Pulmonary artery endothelial cell (primary cell): ENCODE data around the gene ERFL. TPM values are rescaled to one million over a fixed set of nuclear protein-coding genes. Genes with fewer than 3 reads are reported as not detected.
"Not testable (repeated sequence)": the region's sequence is repeated elsewhere in the genome, so short reads cannot be mapped to it uniquely, and the experiment has no call there.

ENCODE experiments used
- DNase-seq: peaks from one replicate; pipeline ENCODE4 v3.0.0-alpha.2; 2011; ENCODE audit warnings: low read depth, low spot score
- total RNA-seq: library from RNA; depleted of rRNA; stranded (reverse); fragments of >200 nt; gene quantifications from 2 replicates; pipeline ENCODE4 v1.2.3, GENCODE V29; 2014

The ERFL gene
- total RNA-seq, 1 donor from 2014 or later: not detected

DNA sequence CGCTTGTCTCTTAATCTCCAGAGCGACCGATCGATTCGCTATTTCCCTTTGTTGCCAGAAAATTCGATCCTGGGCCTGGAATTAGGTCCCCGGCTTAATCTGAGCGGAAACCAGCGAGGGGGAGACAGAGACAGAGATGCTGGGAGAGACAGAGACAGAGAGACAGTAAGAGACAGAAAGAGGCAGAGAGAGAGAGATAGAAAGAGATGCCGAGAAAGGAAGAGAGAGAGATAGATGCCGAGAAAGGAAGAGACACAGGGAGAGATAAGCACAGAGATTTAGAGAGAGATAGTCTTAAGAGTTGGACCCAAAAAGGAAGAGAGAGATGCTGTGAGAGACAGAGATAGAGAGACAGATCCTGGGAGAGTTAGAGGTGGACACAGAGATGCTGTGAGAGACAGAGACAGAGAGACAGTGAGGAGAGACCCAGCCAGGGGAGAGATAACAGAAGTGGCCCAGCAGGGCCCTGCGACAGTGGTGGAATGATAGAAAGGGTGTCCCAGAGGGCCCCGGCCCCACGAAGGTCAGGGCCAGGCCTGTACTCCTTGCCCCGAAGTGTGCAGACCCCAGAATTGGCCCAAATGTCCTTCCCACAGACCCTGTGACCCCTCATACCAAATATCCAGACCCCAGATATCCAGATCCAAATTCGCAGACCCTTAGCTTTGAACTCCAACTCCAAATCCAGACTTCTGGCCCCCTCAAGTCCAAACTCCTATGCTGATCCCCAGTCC is 1.3 kb downstream of the ERFL start:
- no peak for DNase-seq

DNA sequence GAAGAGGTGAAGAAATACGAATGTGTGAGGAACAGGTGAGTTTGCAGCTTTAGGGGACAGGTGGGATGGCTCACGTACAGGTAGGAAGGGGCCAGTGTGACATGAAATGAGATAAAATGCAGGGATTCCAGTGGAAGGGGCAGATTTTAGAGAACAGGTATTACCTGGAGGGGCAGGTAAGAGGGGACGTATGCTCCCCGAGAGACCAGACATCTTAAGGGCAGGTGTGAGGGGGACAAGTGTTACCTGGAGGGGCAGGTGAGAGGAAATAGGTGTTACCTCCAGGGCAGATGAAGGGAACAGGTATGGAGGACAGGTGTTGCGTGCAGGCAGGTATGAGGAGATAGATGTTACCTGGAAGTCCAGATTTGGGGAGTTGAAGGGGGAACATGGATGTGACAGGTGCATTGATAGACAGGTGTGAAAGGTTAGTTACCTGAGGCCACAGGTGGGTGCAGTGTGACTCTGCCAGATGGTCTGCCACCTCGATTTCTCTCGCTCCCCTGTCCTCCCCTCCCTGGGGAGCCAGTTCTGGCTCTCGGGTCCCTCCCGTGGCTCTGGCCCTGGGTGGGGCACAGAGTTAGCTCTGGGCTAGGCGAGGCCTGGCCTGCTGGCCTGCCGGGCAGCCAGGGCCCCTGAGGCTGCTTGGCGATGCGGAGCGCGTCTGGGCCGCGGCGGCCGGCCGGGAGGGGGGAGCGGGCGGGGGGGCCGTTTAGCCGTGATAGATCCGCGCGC is 2.1 kb downstream of the ERFL start:
- no peak for DNase-seq

DNA sequence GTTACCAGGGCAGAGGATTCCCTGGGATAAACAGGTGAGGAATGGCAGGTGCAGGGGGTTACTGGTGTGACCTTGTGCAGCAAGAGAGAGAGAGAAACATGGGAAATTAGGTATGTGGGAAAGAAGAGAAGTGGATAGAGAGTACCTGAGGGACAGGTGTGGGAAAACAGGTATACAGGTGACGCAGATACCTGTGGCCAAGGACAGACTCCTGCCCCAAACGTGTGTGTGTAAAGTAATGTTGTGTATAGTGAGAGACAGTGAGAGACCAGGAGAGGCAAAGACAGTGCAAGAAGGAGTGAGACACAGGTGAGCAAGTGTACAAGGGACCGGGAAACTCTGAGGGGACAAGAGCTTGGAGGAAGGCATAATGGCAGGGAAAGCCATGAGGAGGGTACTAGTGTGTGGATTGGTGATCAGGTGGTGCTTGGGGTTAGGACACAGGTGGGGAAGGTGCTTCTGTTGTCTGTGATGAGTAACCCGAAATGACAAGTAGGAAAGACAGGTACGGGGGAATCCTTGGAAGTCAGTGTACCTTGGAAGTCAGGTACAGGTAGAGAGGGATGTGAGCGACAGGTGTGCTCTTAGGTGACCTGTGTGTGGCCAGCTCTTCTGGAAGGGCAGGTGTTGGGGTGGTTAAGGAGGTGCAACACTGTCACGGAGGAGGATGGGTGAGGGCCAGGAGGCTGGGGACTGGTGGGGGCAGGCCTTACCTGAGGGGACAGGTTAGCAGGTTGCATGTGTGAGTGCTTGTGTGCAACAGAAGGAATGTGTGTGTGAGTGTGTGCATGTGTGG is 2.8 kb downstream of the ERFL start:
- DNase-seq: no peak

DNA sequence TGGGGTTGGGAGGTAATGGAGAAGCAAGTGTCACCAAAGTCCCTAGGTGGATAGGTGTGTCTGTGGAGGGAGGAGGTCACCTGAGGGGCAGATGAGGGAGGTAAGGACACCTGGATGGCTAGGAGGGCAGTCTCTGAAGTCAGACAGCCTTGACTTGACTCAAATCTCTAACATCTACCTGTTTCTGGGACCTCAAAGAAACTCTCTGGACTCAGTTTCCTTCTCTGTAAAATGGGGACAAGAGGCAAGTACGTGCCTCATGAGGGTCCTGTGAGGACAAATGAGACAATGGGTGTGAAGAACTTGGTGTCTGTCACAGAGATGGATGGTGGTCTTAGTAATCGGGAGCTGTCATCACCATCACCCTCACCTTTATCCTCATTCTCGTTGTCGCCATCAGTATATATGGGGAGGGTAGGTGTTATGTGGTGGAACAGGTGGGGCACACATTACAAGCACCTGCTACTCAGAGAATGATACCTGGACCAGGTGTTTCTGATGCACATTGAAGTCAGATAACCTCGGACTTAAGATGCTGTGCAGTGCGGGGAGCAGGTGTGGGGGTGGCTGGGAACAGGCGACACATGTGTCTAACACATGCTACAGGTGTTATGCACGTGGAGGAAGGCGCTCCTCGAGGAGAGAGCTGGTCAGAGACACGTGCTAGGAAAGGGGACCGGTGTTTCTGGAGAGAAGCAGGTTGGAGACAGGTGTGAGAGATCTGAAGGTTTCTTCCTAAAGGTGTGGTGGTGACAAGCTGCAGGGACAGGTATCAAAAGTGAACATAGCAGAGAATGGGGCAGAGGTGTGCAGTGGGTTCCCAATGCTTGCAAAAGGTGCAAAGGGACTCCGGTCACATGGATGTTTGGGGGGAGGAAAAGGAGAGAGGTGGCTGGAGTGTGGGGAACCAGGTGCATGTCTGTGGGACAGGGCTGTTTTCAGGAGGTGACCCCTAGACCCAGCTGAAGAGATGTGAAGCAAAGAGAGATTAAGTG is 3.8 kb downstream of the ERFL start:
- no peak for DNase-seq

DNA sequence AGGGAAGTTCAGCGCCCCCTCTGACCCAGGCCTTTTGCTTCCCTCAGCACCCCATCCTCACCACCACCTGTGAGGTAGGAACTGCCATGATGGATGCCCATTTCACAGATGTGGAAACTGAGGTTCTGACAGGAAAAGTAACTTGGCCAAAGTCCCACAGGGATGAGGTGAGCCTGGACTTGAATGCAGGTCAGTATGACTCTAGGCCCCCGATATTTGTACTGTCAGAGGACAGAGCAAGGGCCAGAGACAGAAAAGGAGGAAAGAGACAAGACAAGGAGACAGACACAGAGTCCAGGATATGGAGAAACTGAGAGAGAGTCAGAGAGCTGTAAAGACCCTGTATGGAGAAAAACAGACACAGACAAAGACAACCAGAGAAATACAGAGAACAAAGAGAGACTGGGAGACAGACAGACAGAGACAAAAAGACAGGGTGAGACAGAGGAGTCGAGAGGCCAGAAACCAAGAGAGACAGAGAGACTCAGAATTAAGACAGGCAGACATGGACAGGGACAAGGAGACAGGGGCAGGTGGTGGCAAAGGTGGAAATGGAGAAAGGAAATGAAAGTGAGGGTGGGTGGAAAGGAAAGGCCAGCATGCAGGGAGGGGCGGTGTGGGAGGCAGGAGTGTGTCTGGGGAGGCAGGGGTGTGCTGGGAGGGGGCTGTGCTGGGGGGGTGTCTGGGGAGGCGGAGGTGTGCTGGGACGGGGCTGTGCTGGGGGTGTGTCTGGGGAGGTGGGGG is 5.0 kb downstream of the ERFL start:
- no peak for DNase-seq

DNA sequence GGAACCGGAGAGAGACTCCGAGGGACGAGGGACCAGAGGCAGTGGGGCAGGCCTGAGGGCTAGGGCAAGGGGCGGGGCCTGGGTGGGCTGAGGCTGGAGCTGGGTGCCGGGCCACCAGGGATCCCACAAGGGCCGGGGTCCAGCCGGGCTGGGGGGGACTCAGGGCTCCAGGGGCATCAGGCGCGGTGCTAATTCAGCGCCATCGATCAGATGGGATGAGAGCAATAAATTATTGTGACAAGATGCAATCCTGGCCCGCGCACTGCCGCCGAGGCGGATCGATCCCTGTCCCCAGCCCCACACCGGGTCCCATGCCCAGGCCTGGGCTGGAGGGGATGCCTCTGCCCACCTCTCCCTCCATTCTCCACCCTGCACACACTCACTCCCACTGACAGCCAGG is 5.7 kb downstream of the ERFL start:
- no peak for DNase-seq

DNA sequence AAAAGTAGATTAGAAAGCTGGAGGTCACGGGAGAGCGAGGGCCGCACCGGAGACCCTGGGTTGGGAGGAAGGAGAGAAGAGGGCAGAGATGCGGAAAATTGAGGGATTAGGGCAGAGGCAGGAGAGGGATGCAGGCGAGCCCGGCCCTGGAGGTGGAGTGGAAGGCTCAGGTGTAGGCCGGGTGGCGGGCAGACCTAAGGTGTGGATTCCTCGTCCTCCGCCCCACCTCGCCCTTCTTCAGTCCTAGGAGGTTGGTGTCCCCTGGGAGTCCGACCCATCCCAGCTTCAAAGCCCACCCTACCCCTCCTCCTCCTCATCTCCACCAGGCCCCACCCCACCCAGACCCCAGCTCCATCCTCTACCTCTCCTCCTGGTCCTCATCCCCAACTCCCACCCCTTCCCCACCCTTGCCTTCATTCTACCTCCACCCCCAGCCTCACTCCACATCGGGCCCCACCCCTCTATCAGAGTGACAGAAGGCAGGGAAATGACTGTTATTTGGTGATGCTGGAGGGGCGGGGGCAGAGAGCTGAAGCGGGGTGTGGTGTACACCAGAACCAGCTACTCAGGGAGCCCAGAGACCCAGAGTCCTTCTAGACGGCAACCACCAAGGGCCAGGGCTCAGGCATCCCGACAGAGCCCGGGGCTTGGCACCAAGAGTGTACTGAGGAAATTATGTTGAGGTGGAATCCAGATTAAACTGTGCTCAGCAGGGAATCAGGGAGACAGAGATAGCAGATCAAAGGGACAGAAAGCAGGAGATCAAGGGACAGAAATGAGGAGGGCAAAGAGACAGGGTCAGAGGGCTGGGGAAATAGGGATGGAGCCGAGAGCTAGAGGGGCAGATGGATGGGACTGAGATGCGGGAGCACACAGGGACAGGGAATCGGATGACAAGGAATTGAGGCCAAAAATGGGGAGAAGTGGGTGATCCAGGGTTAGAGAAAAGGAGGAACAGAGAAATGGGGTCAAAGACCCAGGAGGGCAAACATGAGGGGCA is 6.4 kb downstream of the ERFL start:
- no peak for DNase-seq

DNA sequence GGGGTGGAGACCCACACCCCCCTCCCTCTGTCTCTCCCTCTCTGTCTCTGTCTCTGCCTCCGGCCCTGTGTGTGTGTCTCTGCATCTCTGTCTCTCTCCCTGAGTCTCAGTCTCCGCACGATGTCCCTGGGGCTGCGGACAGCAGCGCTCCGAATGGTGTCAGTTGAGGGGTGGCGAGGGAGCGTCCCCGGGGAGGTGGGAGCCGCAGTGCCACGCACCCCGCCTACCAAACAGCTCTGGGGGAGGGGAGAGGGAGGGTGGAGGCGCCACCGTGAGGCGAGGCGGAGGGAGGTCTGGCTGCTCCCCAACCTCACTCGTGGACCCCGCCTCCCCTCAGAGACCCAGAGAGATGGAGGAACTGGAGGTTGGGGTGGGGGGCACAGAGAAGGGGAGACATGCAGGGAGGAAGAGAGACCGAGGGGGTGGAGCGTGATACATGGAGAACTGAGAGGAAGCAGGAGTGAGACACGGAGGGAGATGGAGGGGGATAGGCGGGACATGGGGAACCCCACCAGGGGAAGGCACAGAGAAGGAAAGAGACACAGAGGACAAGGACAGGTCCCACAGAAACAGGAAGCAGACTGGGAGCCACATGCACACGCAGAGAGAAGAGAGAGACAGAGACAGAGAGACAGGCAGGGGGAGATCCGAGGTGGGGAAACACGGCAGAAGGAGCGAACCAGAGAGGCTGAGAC is 7.2 kb downstream of the ERFL start:
- DNase-seq: no peak

DNA sequence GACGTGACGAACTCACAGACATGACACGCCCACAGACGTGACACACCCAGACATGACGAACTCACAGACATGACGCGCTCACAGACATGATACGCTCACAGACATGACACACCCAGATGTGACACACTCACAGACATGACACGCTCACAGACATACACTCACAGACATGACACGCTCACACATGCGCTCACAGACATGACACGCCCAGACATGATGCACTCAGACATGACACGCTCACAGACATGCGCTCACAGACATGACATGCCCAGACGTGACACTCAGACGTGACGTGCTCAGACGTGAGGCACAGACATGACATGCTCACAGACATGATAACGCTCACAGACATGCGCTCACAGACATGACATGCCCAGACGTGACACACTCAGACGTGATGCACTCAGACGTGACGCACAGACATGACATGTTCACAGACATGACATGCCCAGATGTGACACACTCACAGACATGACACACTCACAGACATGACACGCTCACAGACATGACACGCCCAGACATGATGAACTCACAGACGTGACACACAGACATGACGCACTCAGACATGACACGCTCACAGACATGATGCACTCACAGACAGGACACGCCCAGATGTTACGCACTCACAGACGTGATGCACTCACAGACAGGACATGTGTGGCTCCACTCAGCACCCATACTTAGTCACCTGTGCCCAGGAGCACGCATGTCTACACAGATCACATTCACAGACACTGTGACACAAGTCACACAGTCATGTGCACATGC is 8.1 kb downstream of the ERFL start:
- DNase-seq: no peak

DNA sequence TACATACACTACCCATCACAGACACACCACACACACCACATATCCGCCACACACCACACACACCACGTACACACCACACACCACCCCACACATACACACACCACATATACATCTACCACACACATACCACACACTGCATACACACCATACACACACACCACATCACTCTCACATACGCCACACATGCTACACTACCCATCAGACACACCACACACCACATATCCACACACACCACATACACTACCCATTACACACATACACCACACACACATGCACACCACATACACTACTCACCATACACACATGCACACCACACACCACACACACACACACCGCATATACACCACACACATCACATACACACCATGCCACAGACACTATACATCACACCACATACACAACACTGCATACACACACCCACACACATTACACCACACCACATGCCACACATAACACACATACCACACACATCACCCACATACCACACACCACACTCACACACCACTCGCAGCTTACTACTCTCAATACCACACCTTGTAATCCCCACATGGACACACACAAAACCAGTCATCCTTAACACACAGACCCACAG is 9.5 kb downstream of the ERFL start:
- DNase-seq: no peak

DNA sequence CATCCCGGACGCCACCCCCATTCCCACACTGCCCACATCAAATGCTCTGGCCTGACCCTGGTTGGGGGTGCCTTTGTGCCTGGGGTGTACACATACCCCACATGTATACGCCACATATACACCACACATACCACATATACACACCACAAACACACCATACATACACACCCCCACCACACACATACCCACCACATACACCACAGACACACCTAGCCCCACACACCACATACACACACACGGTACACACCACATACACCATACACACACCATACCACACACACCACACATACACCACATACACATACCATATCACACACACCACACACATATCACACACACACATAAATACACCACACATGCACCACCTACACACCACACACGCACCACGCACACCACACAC is 10.2 kb downstream of the ERFL start:
- no peak for DNase-seq

DNA sequence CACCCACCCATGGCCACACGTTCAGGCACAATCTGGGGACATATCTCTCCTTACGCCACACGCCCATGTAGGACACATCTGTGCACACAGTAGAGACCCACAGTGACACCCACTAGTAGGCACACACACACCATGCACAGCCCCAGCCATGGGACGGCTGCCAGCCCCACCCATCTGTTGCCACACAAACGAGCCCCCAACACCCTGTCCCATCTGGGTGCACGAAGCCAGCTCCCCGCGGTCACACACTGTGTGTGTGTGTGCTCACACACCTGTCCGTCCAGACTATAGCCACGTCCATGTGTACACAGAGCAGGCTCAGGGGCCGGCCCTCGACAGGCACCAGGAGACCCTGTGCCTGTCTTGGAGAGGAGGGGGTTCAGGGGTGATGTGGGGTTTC is 10.6 kb downstream of the ERFL start:
- DNase-seq: no peak

DNA sequence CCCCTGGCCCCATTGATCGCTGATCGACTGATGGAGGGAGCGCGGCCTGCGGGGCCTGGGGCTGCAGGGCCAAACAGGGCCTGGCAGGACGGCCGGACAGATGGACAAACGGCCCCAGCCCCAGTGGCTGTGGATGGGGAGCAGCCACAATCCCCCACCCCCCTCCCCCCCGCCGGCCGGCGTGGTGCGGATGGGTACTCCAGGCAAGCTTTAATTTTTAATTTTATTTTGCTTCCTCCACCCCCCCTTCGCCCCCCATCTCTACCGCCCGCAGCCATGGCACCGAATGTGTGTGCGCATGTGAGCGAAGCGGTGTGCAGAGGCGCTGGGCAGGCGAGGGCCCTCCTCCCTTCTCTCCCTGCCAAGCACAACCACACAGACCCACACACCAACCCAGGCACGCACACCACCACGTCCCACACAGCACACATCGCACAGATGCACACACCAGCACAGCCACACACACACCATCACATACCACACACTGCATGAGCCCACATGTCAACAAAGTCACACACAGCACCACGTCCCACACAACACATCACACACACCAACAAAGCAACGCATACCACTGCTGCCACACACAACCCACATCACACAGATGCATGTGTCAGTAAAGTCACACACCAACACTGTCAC is 12.4 kb downstream of the ERFL start:
- no peak for DNase-seq

DNA sequence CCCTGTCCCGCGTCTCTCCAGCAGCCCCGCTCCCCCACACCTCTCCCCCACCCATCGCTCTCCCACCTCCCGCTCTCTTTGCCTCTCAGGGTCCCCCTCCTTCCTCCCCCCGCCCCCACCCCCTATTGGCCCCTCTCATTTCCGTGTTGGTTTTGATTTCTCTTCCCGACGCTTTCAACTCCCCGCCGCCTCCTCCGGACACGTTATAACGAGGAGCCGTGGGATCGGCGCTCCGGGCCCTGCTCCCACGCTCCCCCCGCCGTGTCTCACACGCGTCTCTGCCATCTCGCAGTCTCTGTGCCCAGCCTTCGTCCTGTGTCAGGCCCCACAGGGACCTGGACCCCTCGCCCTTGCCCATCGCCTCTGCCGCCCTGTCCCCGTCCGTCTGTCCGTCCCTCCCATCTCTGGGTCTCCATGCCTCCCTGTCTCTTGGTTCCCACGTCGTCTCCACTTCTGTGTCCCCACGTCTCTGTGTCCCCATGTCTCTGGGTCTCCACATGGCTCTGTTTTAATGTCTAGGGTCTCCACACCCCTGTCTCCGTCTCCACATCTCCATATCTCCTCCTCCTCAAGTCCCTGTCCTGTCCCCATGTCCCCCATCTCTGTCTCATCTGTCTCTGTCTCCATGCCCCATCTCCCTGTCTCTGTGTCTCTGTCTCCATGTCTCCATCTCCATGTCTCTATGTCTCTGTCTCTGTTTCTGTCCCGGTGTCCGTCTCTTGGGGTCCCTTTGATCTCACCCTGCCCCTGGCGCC is 13.1 kb downstream of the ERFL start:
- no peak for DNase-seq

DNA sequence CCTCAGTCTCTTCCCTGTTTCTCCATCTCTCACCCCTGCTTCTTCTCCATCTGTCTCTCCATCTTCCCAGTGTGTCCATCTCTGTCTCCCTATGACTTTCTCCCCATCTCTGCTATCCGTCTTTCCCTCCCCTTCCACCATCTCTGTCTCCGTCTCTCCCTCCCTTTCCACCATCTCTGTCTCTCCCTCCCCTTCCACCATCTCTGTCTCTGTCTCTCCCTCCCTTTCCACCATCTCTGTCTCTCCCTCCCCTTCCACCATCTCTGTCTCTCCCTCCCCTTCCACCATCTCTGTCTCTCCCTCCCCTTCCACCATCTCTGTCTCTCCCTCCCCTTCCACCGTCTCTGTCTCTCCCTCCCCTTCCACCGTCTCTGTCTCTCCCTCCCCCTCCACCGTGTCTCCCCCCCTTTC is 13.8 kb downstream of the ERFL start:
- DNase-seq: not testable (repeated sequence)
